GM19099 (cell line): ENCODE data around the gene ABCA4.

Source experiments
- POLR2A ChIP-seq: IDR thresholded peaks from 3 replicates; pipeline ENCODE4 v1.6.1; 2011; ENCODE audit warnings: low read depth; ENCODE audit not compliant: insufficient read length; ENCODE audit errors: extremely low read depth

ABCA4 gene

DNA sequence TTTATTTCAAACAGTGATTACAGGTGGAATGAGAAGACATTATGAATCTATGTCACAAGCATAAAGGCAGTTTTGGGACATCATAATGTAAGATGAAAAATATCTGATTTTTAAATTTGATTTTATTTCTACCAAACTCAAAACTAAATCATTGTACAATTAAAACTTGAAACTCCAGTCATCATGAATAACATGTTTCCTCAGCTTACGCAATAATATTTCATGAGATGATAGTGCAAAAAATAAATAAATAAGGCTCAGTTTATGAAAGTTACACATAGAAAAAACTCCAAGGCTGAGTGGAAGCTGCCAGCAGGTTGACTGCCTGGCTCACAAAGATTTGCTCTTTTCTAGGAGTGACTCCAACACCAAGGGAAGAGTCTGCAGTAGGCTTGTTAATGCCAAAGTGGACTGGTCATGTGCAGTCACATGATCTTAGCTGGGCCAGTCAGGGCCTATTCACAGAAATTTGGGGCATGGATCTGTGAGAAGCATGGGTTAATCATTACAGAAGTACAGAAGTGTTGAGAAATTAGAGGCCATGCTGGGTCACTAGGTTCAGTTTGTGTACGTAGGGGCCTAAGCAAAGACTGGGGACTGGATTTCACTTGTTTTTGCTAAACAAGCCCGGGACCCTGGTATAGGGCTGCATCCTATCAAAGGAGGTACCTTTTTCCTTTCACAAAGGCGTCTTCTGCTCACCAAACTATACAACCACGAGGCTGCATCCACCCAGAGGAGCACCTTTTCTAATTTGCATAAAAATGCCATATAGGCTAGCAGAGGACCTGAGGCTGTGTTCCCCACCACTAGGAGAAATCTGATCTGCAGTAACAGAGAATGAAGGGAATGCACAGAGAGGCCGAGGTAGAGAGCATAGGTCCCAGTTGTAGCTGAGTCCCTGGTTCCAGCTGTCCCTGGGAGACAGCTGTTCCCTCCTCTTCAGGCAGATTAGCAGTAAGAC, 4.9 kb upstream of the ABCA4 start:
- TF ChIP-seq POLR2A = no peak

DNA sequence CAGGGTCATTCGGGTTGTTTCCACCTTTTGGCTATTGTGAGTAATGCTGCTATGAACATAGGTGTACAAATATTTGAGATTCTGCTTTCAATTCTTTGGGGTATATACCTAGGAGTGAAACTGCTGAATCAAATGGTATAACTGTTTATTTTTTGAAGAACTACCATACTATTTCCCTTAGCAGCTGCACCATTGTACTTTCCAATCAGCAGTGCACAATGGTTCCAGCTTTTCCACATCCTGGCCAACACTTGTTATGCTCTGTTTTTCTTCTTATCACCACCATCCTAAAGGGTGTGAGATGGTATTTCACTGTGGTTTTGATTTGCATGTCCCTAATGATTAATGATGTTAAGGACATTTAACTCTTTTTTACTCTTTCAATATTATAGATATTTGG, 3.6 kb upstream of the ABCA4 start:
- TF ChIP-seq POLR2A = no peak

DNA sequence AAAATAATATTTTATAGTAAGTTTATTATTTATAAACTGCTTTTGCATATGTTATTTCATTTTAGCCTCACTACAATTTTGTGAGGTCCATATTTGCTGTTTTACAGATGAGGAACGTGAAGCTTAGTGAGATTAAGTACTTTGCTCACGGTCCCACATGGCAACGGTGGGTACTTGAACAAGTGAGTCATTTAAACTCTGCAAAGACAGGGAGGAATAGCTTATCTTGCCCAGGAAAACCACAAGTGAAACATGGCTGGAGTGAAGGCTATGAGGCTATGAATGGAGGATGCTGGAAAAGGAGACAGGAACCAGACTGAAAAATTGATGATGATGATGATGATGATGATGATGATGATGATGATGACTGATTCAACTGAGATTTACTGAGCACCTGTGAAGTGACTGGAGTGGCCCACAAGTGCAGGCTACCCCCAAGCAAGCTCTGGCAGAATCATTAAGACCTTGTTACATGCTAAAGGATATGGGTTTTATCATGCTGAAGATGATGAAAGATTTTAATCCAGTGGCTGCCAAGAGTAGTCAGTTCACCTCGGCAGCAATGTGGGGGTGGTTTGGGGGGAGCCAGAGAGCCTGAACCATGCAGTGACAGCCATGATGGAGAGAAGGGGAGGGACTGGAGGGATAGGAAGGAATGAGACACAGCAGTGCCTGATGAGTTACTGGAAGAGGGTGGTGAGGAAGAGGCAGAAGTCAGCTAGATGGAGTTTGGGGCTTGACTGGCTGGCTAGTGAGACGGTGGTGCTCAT, 1.4 kb upstream of the ABCA4 start:
- no peak for TF ChIP-seq POLR2A

DNA sequence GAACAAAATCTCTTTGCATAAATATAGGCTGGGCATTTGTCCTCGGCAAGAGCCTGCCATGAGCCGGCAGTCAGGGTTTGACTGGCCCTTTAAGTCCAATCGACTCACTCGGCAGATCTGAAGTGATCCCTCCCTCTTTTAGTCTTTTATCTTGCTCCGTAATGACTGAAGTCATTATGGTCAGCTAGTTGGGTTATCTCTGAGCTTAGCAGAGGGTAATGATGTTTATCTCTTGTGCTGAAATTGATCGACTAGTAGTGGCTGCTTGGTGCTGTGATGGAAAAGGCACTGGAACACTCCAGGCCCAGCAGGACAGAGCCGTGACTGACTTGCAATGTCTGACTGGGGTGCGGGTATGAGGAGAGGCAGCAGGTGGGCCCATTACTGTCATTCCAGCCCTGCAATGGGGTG, 468 bp upstream of the ABCA4 start:
- no peak for TF ChIP-seq POLR2A

DNA sequence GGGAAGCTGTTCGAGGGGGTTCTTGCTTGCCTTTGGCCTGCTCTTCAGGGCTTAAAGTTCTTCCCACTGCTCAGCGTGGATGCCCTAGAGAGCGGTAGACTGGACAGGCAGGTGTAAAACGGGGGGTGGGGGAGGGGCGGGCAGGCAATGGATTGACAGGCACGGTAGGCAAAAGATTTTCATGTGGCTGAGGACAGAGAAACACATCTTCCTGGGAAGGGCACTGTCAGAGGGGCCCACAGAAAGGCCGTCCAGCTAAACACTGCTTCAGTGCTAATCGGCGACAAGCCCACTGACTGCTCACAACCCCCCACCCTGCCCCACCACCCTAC, 412 bp downstream of the ABCA4 start:
- TF ChIP-seq POLR2A = no peak

DNA sequence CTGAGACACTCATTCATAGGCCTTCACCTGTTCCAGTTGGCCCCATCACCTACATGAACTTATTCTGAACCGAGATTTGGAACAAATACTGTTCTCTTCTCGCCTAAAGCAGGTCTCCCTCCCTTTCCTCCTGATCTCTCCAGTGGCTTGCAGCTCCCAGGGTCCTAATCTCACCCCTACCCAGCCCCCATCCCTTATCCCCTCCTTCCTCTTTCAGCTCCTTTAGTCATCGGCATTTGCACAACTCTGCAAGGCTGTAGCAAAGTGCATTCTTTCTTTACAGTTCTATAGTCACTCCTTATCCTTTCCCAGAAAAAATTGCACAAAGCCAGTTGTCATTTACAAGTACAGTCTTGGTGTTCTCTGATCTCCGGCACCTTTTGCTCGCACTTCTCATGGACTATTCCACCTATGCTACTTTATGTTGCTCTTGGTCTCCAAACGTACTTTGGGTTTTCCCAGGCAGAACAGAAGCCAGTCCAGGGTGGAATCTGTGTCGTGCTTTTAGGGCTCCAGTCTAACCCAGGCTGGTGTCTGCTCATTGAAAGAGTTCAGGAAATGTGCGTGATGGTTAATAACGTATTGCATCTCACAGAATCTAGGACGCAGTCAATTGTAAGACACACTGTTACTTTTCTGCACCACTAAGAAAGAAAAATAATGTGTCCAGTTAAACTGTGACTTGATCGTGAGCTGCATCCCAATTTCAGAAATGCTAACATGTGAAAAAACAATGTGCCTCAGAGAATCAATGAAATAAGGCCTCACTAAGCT, 965 bp downstream of the ABCA4 start:
- no peak for TF ChIP-seq POLR2A

DNA sequence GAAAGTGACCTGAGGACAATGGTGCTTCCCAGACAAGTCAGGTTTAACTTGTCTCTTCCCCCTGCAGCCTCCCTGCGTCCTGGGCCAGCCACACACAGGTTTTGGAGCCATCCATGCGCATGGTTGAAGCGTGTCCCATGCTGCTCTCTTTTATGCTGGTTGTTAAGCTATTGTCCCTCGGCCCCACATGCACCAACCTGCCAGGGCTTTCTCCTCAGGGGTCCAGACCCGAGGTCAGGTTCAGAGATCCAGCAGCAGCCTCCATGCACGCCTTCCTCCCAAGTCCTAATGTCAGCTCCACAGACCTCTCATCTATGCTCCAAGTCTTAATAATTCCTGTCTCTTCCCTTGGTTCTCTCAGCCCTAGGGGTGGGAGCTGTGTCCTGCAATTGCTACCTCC, 1.6 kb downstream of the ABCA4 start:
- no peak for TF ChIP-seq POLR2A

DNA sequence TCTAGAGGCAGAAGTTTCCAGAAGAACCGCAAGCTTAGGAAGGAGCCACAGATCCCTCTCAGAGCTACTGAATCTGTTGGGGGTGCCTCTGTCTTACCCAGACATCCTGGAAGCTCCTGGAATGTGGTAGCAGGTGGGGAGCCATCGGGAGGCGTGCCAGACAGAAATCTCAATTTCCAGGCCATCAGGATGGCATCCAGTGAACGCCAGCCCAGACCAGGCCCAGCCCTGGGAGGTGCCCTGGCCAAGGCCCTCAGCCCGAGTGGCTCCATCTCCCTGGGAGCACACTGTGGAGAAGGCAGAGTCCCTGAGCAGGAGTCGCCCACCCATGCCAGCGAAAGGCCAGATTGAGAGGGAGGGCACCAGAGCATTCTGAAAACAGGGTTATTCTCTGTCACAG, 2.5 kb downstream of the ABCA4 start:
- no peak for TF ChIP-seq POLR2A

DNA sequence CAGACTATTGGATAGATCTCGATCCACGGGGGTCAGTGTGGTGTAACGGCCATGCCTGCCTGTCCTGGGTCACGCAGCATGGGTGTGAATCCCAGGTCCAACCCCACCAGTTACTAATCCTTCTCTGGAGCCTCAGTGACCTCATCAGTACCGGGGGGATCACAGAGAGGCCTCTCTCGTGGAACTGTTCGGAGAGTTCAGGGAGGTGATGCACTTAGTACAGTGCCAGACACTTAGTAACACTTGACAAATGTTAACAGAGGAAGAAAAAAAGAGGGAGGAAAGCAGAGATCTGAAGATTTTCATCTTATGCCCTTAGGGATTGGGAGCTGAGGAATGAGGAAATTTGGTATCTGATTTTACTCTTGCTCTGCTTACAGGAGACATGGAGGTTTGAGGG, 2.9 kb downstream of the ABCA4 start:
- no peak for TF ChIP-seq POLR2A

DNA sequence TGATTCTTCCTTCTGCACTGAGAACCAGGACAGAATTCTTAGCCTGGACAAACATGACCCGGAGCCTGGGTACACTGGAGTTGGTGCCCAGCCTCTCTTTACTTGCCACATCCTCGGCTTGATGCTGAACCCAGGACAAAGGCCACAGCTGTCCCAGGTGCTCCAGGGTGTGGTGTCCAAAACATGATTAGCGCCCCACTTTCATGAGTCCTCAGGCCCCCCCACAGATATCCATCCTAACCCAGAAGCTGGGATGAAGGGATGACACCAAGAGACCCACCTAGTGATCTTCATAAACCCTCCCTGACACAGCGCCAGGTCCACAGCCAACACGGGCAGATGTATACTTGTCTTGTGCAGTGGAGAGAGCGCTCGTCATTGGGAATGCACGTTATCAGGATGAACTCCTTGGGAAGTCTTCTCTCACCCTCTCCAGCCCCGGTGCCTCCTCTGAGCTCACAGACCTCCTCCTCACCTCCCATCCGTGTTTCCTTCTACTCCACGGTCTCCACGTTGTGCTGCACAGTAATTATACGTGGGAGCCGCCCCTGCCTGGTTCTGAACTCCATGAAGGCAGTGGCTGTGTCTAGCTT, 3.6 kb downstream of the ABCA4 start:
- no peak for TF ChIP-seq POLR2A

DNA sequence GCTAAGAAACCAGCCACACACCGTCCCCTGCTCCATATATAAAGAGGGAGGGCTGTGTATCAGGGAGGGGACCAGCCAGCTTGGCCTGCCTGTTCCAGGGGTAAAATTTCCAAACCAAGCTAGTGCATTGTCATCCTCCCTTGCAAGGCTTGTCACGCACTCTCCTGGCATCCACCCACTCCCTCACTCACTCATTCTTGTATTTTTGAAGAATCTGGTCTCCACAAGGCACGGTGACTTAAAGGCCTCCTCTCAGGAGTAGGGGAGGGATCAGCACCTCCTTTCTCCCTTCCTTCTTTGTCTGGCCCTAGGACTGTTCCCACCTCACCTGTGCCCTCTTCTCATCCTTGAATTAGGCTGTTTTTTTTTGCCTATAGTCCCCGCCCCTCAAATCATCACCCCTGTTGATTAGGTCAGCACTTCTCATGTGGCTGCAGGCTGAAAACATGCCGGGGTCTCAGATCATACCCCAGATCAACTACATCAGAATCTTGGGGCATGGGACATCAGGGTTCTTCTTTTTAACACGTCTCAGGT, 5.0 kb downstream of the ABCA4 start:
- no peak for TF ChIP-seq POLR2A

DNA sequence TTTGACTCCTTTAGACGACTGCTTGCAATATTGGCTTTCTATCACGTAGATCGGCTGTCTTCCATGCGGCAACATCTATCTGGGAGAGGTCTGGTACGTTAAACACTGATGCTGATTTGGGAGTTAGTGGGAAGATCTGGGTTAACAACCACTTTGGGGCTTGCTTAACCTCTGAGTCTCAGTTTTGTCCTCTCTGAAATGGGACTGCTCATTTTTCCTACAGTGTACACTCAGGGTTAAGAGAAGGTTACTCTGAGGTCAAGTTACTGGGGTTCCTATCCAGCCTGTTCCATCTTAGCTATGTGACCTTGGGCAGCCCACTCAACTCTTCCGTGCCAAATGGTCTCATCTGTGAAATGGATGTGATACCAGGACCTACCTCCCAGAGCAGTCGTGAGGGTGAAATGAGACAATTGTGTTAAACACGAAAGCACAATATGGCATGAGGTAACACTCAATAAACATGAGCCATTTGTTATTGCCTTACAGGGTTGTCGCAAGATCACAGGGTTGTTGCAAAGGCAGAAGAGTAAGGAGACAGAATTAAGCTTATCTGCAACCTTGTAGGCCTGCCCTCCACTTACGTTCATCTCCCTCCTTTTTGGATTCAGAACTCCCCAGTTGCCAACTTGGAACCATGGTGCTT, 5.6 kb downstream of the ABCA4 start:
- TF ChIP-seq POLR2A = no peak

DNA sequence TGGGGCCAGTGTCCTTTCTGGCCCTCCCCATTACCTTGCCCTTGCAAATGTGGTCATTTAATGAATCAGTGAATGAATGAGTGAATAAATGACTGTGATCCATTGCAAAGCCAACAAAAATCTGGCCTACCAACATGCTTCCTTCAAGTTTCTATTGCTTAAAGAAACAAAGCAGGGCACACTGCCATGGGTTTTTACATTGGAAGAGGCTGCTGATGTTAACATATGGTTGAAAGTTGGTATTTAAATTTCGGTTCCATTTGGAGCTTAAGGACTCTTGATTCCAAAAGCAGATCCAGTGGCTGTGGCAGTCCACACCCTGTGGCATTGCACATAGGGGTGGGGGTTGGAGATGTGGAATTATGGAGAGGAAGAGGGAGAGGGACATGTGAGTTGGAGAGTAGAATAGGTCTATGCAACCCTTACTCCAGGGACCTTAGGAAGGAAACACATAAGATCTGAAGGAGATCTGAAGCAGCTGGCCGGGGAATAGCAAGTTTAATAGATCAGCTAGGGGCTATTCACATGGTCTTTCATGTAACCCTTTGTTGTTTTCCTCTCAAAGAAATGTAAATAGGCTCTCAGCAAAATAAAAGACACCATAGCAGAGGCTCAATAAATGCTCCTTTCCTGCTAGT, 7.2 kb downstream of the ABCA4 start:
- no peak for TF ChIP-seq POLR2A

DNA sequence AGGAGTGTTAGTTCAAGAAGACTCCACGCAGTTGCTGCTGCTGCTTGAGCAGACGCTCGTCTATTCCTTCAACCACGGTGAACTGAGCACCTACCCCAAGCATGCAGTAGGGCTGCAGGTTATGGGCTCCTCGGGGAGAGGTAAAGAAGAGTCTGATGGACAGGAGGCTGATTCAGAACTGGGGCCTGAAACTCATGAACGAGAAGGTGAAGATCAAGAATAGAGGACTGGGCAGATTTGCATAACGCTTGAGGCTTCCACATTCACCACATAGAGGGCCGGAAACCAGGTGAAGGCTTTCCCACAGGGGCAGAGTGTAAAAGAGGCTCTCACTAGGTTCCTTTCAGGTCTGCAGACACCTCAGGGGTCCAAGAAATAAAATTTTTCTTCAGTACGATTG, 9.1 kb downstream of the ABCA4 start:
- TF ChIP-seq POLR2A = no peak
